ENCODE results near the gene FAM83D. TPM values are rescaled to one million over a fixed set of nuclear protein-coding genes. Genes with fewer than 3 reads are reported as not detected.
A peak's percentile ranks its signal among the peaks of the same experiment; 100 is the strongest.

The FAM83D gene
- total and polyA plus RNA-seq, 2 experiments from 2014 or later: 33.3 to 91.3 TPM

GRCh38 chr20:38877483-38877882 is 48.7 kb upstream of the FAM83D start:
- Mint-ChIP-seq H3K9me3 (no peaks in the 10 kb centered on the region), H3K4me3 (no peak overlapping the region), H3K4me1 (peaks cover 18% of the 10 kb centered on the region), H3K36me3 (ENCODE audit: low read depth) (no peaks in the 10 kb centered on the region; the same call in 2 of the 3 replicates), H3K27me3 (ENCODE audit: insufficient read depth, low read depth, poor library complexity) (peaks cover 6% of the 10 kb centered on the region), H3K27ac (no peak overlapping the region)
- no peak overlapping the region for H3K27ac ChIP-seq (ENCODE audit: low read depth)
- TF ChIP-seq POLR2AphosphoS5 (IDR thresholded peaks at IDR 0.05; ENCODE audit: low read depth): no peak
- H3K79me2 ChIP-seq (replicated peaks; ENCODE audit: insufficient read depth): no peaks in the 10 kb centered on the region
- H3K9me2 ChIP-seq (ENCODE audit: insufficient read depth): no peaks in the 10 kb centered on the region
- no peak overlapping the region for H3K4me3 ChIP-seq
- ATAC-seq: no peak
- H3K36me3 ChIP-seq (ENCODE audit: insufficient read depth): no peaks in the 10 kb centered on the region
- H3K4me1 ChIP-seq (ENCODE audit: insufficient read depth): peaks cover 7% of the 10 kb centered on the region
- no peaks in the 10 kb centered on the region; the same call in 1 of the 2 replicates for H4K20me1 ChIP-seq (replicated peaks; ENCODE audit: insufficient read depth)
- H2AFZ ChIP-seq: no peak overlapping the region
- no peaks in the 10 kb centered on the region for H3F3A ChIP-seq (replicated peaks; ENCODE audit: low read depth)
- DNase-seq (ENCODE audit: low spot score): no peak
- no peak overlapping the region for H3K4me2 ChIP-seq
- H3K27me3 ChIP-seq (ENCODE audit: insufficient read depth): no peaks in the 10 kb centered on the region

DNA sequence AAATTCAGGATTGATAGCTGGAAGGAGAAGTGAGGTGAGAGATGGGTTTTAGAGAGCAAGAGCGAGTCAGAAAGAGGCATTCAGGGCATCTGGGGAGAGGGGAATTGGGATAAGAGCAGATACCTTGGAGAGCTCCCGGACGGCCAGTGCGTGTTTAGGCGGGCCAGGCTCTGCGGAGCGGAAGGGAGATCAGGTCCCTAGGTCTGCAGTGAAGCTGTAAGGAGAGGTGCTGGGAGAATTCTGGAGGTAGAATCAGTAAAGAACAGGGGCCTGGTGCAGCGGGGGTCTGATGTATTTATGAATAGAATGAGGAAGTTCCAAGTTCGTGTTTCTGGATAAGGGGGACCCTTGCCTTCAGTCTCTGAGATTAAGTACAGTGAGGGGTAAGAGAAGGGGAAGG is 47.4 kb upstream of the FAM83D start:
- Histone ChIP-seq H3K27ac (ENCODE audit: low read depth) (no peak overlapping the region), H3K4me3 (no peak overlapping the region), H4K20me1 (replicated peaks; ENCODE audit: insufficient read depth) (no peaks in the 10 kb centered on the region; the same call in 1 of the 2 replicates), H3K79me2 (replicated peaks; ENCODE audit: insufficient read depth) (no peaks in the 10 kb centered on the region), H3F3A (replicated peaks; ENCODE audit: low read depth) (no peaks in the 10 kb centered on the region), H3K36me3 (ENCODE audit: insufficient read depth) (no peaks in the 10 kb centered on the region), H3K27me3 (ENCODE audit: insufficient read depth) (no peaks in the 10 kb centered on the region), H2AFZ (no peak overlapping the region), H3K9me2 (ENCODE audit: insufficient read depth) (no peaks in the 10 kb centered on the region), H3K4me2 (no peak overlapping the region), H3K4me1 (ENCODE audit: insufficient read depth) (peaks cover 7% of the 10 kb centered on the region)
- DNase-seq (ENCODE audit: low spot score): peak; percentile 87
- H3K36me3 Mint-ChIP-seq (ENCODE audit: low read depth): no peaks in the 10 kb centered on the region
- TF ChIP-seq ZNF331 (CRISPR knock-in tag; IDR thresholded peaks at IDR 0.05; ENCODE audit: low read depth) (no peak), NANOG (IDR thresholded peaks at IDR 0.05; ENCODE audit: borderline replicate concordance) (no peak), JUNB (IDR thresholded peaks at IDR 0.05; ENCODE audit: unreplicated experiment) (no peak), EZH2phosphoT487 (IDR thresholded peaks at IDR 0.05; ENCODE audit: unreplicated experiment) (no peak), ZNF462 (CRISPR knock-in tag; IDR thresholded peaks at IDR 0.05) (no peak), STAT1 (IDR thresholded peaks at IDR 0.05; ENCODE audit: unreplicated experiment) (no peak), ZNF114 (CRISPR knock-in tag; IDR thresholded peaks at IDR 0.05) (no peak), POLR2AphosphoS5 (IDR thresholded peaks at IDR 0.05; ENCODE audit: low read depth) (no peak), CREB1 (CRISPR knock-in tag; IDR thresholded peaks at IDR 0.05; ENCODE audit: low read depth) (peak; percentile 35; the same call in 1 of the 2 replicates)
- TF ChIP-seq, protein P1, sequence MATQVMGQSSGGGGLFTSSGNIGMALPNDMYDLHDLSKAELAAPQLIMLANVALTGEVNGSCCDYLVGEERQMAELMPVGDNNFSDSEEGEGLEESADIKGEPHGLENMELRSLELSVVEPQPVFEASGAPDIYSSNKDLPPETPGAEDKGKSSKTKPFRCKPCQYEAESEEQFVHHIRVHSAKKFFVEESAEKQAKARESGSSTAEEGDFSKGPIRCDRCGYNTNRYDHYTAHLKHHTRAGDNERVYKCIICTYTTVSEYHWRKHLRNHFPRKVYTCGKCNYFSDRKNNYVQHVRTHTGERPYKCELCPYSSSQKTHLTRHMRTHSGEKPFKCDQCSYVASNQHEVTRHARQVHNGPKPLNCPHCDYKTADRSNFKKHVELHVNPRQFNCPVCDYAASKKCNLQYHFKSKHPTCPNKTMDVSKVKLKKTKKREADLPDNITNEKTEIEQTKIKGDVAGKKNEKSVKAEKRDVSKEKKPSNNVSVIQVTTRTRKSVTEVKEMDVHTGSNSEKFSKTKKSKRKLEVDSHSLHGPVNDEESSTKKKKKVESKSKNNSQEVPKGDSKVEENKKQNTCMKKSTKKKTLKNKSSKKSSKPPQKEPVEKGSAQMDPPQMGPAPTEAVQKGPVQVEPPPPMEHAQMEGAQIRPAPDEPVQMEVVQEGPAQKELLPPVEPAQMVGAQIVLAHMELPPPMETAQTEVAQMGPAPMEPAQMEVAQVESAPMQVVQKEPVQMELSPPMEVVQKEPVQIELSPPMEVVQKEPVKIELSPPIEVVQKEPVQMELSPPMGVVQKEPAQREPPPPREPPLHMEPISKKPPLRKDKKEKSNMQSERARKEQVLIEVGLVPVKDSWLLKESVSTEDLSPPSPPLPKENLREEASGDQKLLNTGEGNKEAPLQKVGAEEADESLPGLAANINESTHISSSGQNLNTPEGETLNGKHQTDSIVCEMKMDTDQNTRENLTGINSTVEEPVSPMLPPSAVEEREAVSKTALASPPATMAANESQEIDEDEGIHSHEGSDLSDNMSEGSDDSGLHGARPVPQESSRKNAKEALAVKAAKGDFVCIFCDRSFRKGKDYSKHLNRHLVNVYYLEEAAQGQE (IDR thresholded peaks at IDR 0.05; ENCODE audit: unreplicated experiment): peak; percentile 92
- TF ChIP-seq, protein P2, sequence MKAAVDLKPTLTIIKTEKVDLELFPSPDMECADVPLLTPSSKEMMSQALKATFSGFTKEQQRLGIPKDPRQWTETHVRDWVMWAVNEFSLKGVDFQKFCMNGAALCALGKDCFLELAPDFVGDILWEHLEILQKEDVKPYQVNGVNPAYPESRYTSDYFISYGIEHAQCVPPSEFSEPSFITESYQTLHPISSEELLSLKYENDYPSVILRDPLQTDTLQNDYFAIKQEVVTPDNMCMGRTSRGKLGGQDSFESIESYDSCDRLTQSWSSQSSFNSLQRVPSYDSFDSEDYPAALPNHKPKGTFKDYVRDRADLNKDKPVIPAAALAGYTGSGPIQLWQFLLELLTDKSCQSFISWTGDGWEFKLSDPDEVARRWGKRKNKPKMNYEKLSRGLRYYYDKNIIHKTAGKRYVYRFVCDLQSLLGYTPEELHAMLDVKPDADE (IDR thresholded peaks at IDR 0.05): no peak
- peaks cover 13% of the 10 kb centered on the region for H3K27me3 Mint-ChIP-seq (ENCODE audit: insufficient read depth, low read depth, poor library complexity)
- H3K4me1 Mint-ChIP-seq: peaks cover 23% of the 10 kb centered on the region
- no peak overlapping the region for H3K27ac Mint-ChIP-seq
- peak; percentile 92 for ATAC-seq
- H3K9me3 Mint-ChIP-seq: no peaks in the 10 kb centered on the region
- H3K4me3 Mint-ChIP-seq: no peak overlapping the region; the same call in 2 of the 3 replicates

Measured in GM23338 (cell line).